Endodermal cell (in vitro differentiated cells): ENCODE results near the gene MIER2. TPM values are rescaled to one million over a fixed set of nuclear protein-coding genes. Genes with fewer than 3 reads are reported as not detected.

Experiments
- DNase-seq: peaks from one replicate; pipeline ENCODE4 v3.0.0-alpha.2; 2017
- H3K27ac ChIP-seq: 2 replicates; pipeline ENCODE4 v1.5.1; 2013; ENCODE audit warnings: mild to moderate bottlenecking, low read depth, low read length, moderate library complexity
- H3K27me3 ChIP-seq: 2 replicates; pipeline ENCODE4 v1.6.1; 2013; ENCODE audit warnings: mild to moderate bottlenecking, low read length, moderate library complexity; ENCODE audit not compliant: insufficient read depth, control insufficient read depth, poor library complexity, severe bottlenecking
- H3K36me3 ChIP-seq: 2 replicates; pipeline ENCODE4 v1.7.0; 2013; ENCODE audit warnings: mild to moderate bottlenecking, low read length, moderate library complexity; ENCODE audit not compliant: control insufficient read depth, insufficient read depth
- H3K4me1 ChIP-seq: one replicate; pipeline ENCODE4 v1.7.0; 2013; ENCODE audit warnings: low read length; ENCODE audit not compliant: control insufficient read depth, insufficient read depth
- H3K4me3 ChIP-seq: 2 replicates; pipeline ENCODE4 v1.5.1; 2013; ENCODE audit warnings: mild to moderate bottlenecking, low read length, moderate library complexity
- H3K9ac ChIP-seq: 2 replicates; pipeline ENCODE4 v1.6.1; 2013; ENCODE audit warnings: mild to moderate bottlenecking, low read length, moderate library complexity; ENCODE audit not compliant: poor library complexity, severe bottlenecking; ENCODE audit errors: extremely low read depth
- H3K9me3 ChIP-seq: 2 replicates; pipeline ENCODE4 v1.6.1; 2013; ENCODE audit warnings: mild to moderate bottlenecking, low read length, moderate library complexity; ENCODE audit not compliant: control insufficient read depth
- H3K27ac Mint-ChIP-seq: 2 replicates; pipeline ENCODE4 v1.8.0; 2020; ENCODE audit warnings: mixed read lengths
- H3K27me3 Mint-ChIP-seq: 2 replicates; pipeline ENCODE4 v1.8.0; 2021; ENCODE audit warnings: mild to moderate bottlenecking, mixed read lengths; ENCODE audit not compliant: insufficient read depth
- H3K36me3 Mint-ChIP-seq: 2 replicates; pipeline ENCODE4 v1.8.0; 2020; ENCODE audit warnings: low read depth, mixed read lengths
- H3K4me1 Mint-ChIP-seq: 2 replicates; pipeline ENCODE4 v1.8.0; 2020; ENCODE audit warnings: mixed read lengths
- H3K4me3 Mint-ChIP-seq: 2 replicates; pipeline ENCODE4 v1.8.0; 2020; ENCODE audit warnings: mild to moderate bottlenecking, moderate library complexity, mixed read lengths
- H3K9me3 Mint-ChIP-seq: 2 replicates; pipeline ENCODE4 v1.8.0; 2020; ENCODE audit warnings: mild to moderate bottlenecking, mixed read lengths
- CTCF ChIP-seq: fragments of 200-600 bp; sonication (generic); conservative IDR thresholded peaks from 2 replicates; pipeline ENCODE4 v1.5.0; 2021; ENCODE audit warnings: antibody characterized with exemption, mild to moderate bottlenecking
- WGBS, 2 experiments: methylation state at CpG; one replicate each; pipeline versions ENCODE4 v1.1.5 to v1.1.7; 2013; ENCODE audit warnings: missing lambda C conversion rate in 2 of 2, mixed read lengths in 1 of 2; ENCODE audit not compliant: insufficient coverage in 1 of 2, insufficient read length in 1 of 2; 5-methylcytosine and 5-hydroxymethylcytosine counted together
- total RNA-seq, 2 donors: library from RNA; stranded (reverse); fragmentation: NEBNext Ultra II Directional in 1 of 2; extraction: Animal tissue kit (Norgen Biotek cat#: 25700) in 1 of 2; gene quantifications; 2 replicates in 1 of 2; 3 replicates in 1 of 2; pipeline ENCODE4 v1.2.1, GENCODE V29; 2021

Gene MIER2
- total RNA-seq, 2 donors from 2014 or later: 50.5 to 51.3 TPM

GRCh38 chr19:364496-365287 lies 20.1 kb upstream of the MIER2 start:
- Histone ChIP-seq H3K9me3 (no peaks in the 10 kb centered on the region), H3K4me1 (no peaks in the 10 kb centered on the region), H3K36me3 (no peaks in the 10 kb centered on the region), H3K27ac (no peak overlapping the region), H3K4me3 (no peak overlapping the region), H3K27me3 (no peaks in the 10 kb centered on the region), H3K9ac (no peak overlapping the region)
- TF ChIP-seq CTCF: no peak
- DNase-seq: peak; percentile 26
- H3K4me3 Mint-ChIP-seq: no peak overlapping the region
- peaks cover 6% of the 10 kb centered on the region for H3K27me3 Mint-ChIP-seq
- no peaks in the 10 kb centered on the region for H3K36me3 Mint-ChIP-seq
- H3K4me1 Mint-ChIP-seq: no peaks in the 10 kb centered on the region
- 87% methylated on average over 13 to 17 of the region's 17 CpGs for WGBS, 2 experiments
- H3K27ac Mint-ChIP-seq: no peak overlapping the region
- H3K9me3 Mint-ChIP-seq: no peaks in the 10 kb centered on the region

GRCh38 chr19:362683-363082 lies 18.1 kb upstream of the MIER2 start:
- peak; percentile 31 for DNase-seq
- 89 to 95% methylated on average over 10 to 11 of the region's 11 CpGs for WGBS, 2 experiments

GRCh38 chr19:362154-362553 lies 17.6 kb upstream of the MIER2 start:
- Mint-ChIP-seq H3K9me3 (no peaks in the 10 kb centered on the region), H3K36me3 (no peaks in the 10 kb centered on the region), H3K27me3 (peaks cover 14% of the 10 kb centered on the region), H3K4me3 (no peak overlapping the region), H3K27ac (no peak overlapping the region), H3K4me1 (no peaks in the 10 kb centered on the region)
- Histone ChIP-seq H3K9ac (no peak overlapping the region), H3K36me3 (no peaks in the 10 kb centered on the region), H3K4me1 (no peaks in the 10 kb centered on the region), H3K9me3 (no peaks in the 10 kb centered on the region), H3K27me3 (no peaks in the 10 kb centered on the region), H3K4me3 (no peak overlapping the region), H3K27ac (no peak overlapping the region)
- 91 to 92% methylated on average over 10 to 11 of the region's 11 CpGs for WGBS, 2 experiments
- peak; percentile 34 for DNase-seq
- peak; percentile 33 for TF ChIP-seq CTCF

More at GRCh38 chr19:362683-363082, 18.1 kb upstream of the MIER2 start:
- H3K4me1 Mint-ChIP-seq: no peaks in the 10 kb centered on the region
- Histone ChIP-seq H3K27me3 (no peaks in the 10 kb centered on the region), H3K9me3 (no peaks in the 10 kb centered on the region), H3K4me1 (no peaks in the 10 kb centered on the region), H3K27ac (no peak overlapping the region), H3K36me3 (no peaks in the 10 kb centered on the region), H3K4me3 (no peak overlapping the region), H3K9ac (no peak overlapping the region)
- H3K9me3 Mint-ChIP-seq: no peaks in the 10 kb centered on the region
- peaks cover 13% of the 10 kb centered on the region for H3K27me3 Mint-ChIP-seq
- H3K4me3 Mint-ChIP-seq: no peak overlapping the region
- no peak overlapping the region for H3K27ac Mint-ChIP-seq
- TF ChIP-seq CTCF: no peak
- H3K36me3 Mint-ChIP-seq: no peaks in the 10 kb centered on the region
